HG02973 (cell line): Measurements from ENCODE around the gene SETBP1.

Experiments used
- ATAC-seq: cut with Tn5 transposase; IDR thresholded peaks from one replicate; pipeline ENCODE4 v1.9.1; 2021; ENCODE audit warnings: moderate library complexity; ENCODE audit not compliant: unreplicated experiment

SETBP1 gene

GRCh38 chr18:44679056-44679913 is 1.4 kb upstream of the SETBP1 start:
- peak; percentile 79 for ATAC-seq

GRCh38 chr18:44679914-44680272 is 795 bp upstream of the SETBP1 start:
- ATAC-seq, result no peak

- ATAC-seq, result no peak
Measured at GRCh38 chr18:44681076-44681970, 635 bp downstream of the SETBP1 start.

GRCh38 chr18:44682201-44682870 is 1.6 kb downstream of the SETBP1 start:
- ATAC-seq, result no peak

DNA sequence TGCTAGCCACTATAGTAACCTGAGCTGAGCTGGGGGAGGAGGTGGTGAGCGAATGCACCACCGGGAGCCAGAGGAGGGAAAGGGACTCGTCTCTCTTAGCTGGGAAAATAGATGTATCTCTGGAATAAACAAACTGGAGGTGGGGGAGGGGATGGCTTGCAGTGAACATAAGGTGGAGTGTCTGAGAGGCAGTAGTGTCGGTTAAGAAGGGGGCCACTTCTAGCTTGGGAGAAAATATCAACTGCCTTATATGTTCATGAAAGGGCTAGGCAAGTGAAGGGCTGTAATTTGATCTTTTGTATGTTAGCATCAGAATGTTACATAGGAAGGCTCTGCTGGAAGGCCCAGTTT is 2.2 kb downstream of the SETBP1 start:
- ATAC-seq, result no peak

DNA sequence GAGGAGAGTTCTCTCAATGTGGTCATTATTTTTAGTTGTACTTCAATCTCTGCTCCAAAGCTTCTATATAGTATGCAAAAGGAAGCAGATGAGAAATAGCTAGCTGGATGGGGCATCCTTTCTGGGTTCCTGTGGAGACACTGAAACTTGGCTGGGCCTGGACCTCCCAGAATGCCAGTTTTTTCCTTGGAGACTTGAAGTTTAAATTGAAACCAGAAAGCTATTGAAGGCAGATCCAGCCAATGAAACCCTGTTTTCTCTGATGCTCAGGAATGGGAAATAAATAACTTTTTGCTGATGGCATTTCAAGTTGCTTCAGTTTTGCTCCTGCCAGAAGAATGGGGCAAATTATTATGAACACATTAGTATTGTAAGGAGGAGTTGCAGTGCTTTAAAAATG is 2.9 kb downstream of the SETBP1 start:
- ATAC-seq, result no peak

- no peak for ATAC-seq
Measured at GRCh38 chr18:44685296-44685695, 4.6 kb downstream of the SETBP1 start.

- no peak for ATAC-seq
Measured at GRCh38 chr18:44686156-44686555, 5.5 kb downstream of the SETBP1 start.

DNA sequence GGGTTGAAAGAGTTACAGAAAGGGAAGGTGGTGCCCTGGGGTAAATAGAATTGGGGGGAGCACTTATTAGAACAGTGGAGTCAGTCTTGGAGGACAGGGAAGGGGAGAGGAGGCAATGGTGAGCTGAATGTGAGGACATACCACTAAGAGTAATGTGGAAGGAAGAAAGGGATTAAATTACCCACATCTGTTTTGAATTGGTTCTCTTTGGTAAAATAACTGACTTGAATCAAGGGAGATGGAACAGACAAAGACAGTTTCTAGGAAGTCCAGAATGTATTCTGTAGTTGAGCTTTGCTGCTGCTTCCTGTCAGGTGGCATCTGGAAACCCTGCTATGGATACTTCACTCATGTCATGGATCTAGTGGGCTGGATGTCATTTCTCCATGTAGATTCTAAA is 6.7 kb downstream of the SETBP1 start:
- ATAC-seq, result no peak

- ATAC-seq, result no peak
Measured at GRCh38 chr18:44689736-44690135, 9.0 kb downstream of the SETBP1 start.

DNA sequence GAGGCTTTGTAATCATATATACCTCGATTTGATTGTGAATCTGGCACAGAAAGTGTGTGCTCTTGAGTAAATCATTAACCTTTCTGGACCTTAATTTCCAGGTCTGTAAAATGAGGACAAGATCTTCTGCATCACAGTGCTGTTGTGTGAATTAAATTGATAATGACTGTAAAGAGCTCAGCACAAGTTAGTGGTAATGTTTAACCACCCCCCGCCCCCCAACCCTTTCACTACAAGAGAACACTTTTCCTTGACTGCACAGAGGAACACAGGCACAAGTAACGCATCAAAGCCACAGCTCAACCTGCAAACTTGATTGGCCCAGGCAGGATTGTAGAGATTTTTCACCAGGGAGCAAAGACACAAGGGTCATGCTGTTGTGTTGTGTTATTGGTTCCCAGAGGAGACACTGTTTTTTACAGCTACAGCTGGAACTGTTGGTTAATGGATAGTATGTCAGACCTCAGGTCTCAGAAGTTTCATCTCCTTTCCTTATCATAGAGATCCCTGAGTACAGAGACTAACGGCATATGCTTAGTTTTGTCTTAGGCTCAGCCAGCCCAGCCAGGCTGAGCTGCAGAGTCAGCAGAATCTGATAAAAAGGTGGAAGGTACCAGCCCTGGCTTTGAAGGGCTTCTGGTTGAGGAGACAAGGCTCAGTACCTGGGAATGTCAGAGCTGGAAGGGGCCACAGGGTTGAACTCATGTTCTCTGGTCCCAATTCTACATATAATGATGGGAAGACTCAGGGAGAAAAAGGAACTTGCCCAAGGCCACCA is 10.6 kb downstream of the SETBP1 start:
- no peak for ATAC-seq

DNA sequence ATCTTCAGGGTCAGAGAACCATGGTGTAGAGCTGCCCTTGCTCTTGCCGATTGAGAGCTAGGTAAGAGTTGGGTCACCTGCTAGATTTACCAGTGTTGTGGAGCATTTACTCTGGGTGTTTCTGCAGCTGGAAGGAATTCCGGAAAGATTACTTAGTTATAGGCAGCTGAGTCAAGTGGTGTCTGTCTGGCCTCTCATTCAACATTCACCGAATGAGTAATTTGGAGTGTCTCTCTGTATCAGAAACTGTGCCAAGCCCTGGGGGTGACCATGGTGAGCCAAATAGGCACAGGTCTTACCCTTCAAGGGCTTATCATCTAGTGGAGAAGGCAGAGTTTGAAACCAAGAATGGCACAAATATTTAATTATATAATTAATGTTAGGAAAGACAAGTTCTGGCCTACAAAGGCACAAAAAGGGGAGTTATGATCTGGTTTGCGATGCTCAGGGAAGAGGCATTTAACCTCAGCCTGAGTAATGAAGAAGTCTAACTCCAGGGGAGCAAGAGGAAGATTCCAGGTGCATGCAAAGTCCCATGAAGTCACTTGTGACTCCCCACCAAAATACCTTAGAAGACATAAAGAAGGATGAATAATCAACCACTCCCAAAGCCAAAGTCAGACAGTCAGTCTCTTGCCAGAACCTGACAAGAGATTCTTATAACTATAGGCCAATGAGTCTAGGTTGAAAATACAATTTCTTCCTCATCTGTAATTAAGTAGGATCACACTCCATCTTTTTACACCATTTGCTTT is 12.5 kb downstream of the SETBP1 start:
- no peak for ATAC-seq

- ATAC-seq, result no peak
Measured at GRCh38 chr18:44695503-44695902, 14.8 kb downstream of the SETBP1 start.

DNA sequence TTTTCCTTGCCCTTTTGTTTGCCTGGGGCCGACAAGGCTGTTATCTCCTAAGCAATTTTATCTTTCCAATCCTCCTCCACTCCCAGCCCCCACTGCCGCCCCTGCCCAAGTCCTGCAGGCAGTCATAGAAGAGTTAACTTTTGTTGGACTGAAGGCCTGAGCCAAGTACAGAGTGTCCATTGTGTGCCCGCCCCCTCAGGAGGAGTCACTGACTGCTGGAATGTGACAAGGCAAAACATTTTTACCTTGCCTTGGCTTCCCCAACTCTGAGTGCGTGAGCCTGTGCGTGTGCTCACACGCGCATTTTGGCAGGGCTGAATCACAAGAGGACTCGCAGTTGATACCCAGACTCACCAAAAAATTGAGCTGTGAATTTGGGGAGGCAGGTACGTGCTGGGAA is 16.2 kb downstream of the SETBP1 start:
- no peak for ATAC-seq

DNA sequence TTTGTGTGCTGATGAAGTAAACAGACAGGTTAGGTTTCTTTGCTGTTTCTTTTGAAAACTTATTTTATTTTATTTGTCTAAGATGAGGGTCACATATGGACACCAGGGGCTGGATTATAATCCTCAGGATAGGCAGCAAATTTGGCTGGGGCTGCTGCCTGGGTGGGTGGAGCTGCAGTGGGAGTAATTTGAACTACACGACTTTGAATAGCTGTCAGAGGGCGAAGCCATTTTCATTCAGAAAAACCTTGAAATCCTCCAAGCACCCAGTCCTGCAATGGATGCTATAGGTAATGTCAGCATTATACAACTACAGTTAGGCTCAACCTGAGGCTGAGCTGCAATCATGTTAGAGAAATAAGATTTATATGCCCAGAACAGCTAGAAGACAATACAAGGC is 16.6 kb downstream of the SETBP1 start:
- ATAC-seq, result no peak

GRCh38 chr18:44698518-44698917 is 17.8 kb downstream of the SETBP1 start:
- no peak for ATAC-seq

DNA sequence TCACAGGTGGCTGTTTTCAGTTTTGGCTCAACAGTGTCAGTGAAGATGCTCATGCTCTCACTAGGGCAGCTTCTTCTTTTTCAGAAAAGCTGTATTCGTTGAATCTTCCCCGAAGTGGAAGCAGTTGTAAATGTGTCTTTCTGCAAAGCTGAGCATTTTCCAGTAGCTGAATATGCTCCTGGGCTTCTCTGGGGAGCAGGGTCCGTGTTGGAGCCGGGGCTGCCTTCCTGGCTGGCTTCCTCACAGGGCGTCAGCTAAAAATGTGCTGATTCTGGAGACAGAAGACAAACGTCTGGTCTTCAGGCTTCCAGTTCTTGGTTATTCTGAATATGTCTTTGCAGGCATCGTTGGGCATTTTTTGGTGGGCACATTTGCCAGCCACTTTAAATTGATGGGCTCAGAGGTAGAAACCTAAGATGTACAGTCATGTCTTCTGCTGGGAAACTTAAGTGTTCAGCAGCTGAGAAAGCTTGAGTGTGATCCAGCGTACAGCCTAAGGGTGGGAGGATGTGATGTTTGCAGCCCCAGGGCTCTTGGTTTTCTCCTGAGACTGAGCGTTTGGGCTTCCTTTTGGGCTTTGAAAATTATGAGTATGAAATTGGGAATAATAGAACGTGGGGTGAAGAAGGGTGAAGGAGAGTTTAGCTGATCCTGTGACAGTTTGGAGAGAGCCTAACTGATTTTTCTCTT is 19.0 kb downstream of the SETBP1 start:
- no peak for ATAC-seq

DNA sequence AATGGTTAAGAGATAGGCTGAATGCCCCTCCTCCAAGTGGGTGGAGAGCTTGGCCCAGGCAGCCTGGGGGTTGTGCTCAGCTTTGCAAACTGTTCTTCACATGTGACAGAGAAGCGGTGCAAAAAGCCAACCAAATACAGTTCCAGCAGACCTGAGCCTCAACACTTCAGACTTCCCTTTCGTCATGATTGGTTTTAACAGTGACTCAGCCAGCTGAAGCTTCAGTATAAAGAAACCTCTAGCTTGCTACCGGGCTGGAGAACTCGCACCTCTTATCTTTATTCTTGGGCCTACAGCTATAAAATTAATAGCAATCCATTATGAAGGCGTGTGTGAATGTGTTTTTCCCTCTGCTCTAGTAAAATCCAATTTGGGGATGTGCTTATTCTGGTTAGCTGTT is 20.0 kb downstream of the SETBP1 start:
- ATAC-seq, result no peak

- ATAC-seq, result no peak
Measured at GRCh38 chr18:44701227-44701626, 20.5 kb downstream of the SETBP1 start.

GRCh38 chr18:44702594-44702993 is 21.9 kb downstream of the SETBP1 start:
- ATAC-seq, result no peak
